ENCODE measurements around the gene LYPD5. TPM values are rescaled to one million over a fixed set of nuclear protein-coding genes. Genes with fewer than 3 reads are reported as not detected.

The LYPD5 gene
- total RNA-seq, 1 experiment from 2014 or later: 0.87 TPM

- Histone ChIP-seq H3K4me3 (ENCODE audit: low read depth in 2 of 2, low read length in 2 of 2) (no peak overlapping the region), H3K27me3 (ENCODE audit: control insufficient read depth, insufficient read depth, low read length) (no peaks in the 10 kb centered on the region), H3K36me3 (ENCODE audit: control insufficient read depth, insufficient read depth, low read length) (0 out of 2 replicates have a peak, but pooled peaks cover 3% of the 10 kb centered on the region), H3K27ac (ENCODE audit: low read length) (no peak overlapping the region), H3K4me1 (ENCODE audit: control insufficient read depth, insufficient read depth, low read length) (peaks cover 19% of the 10 kb centered on the region), H3K9me3 (ENCODE audit: control insufficient read depth, insufficient read depth, low read depth, low read length) (no peaks in the 10 kb centered on the region)
- no TSS peak for BruUV-seq (replicated peaks)
- intact Hi-C loops (cut with micrococcal nuclease; ENCODE audit: unreplicated experiment) (no loop called here), in situ Hi-C loops (cut with HindIII; ENCODE audit: low pct_unique_long_range_greater_than_20kb, low sequenced_read_pairs) (no loop called here)
- no peak for DNase-seq (ENCODE audit: low read depth, low spot score)
- ChIA-PET POLR2A (no interaction called here), CTCF (no interaction called here)
- ATAC-seq: no peak
- no peak for TF ChIP-seq CTCF (IDR thresholded peaks at IDR 0.05)
- TF ChIP-seq SIN3A (IDR thresholded peaks at IDR 0.05; ENCODE audit: borderline replicate concordance, insufficient read depth, low read depth, low read length): no peak
- no peak for TF ChIP-seq POLR2AphosphoS5 (IDR thresholded peaks at IDR 0.05; ENCODE audit: low read depth, low read length)
- TF ChIP-seq REST (IDR thresholded peaks at IDR 0.05; ENCODE audit: insufficient read depth in 1 of 2, low read depth in 2 of 2, low read length in 1 of 2): no peak
- TF ChIP-seq TCF7L2 (IDR thresholded peaks at IDR 0.05; ENCODE audit: low read depth, low read length): no peak
These were observed 33.0 kb downstream of the LYPD5 start for GRCh38 chr19:43769256-43769655.

- Histone ChIP-seq H3K4me1 (ENCODE audit: control insufficient read depth, insufficient read depth, low read length) (peaks cover 19% of the 10 kb centered on the region), H3K36me3 (ENCODE audit: control insufficient read depth, insufficient read depth, low read length) (0 out of 2 replicates have a peak, but pooled peaks cover 3% of the 10 kb centered on the region), H3K4me3 (ENCODE audit: low read depth in 2 of 2, low read length in 2 of 2) (no peak overlapping the region), H3K27ac (ENCODE audit: low read length) (no peak overlapping the region), H3K27me3 (ENCODE audit: control insufficient read depth, insufficient read depth, low read length) (no peaks in the 10 kb centered on the region), H3K9me3 (ENCODE audit: control insufficient read depth, insufficient read depth, low read depth, low read length) (no peaks in the 10 kb centered on the region)
- POLR2A ChIA-PET: interaction anchor here (0.5 kb wide), 1 partner anchor 1463 kb away, joined by 14 read pairs; no protein-coding TSS in a partner anchor
- ATAC-seq: no peak
- BruUV-seq (replicated peaks): no TSS peak
- intact Hi-C loops (cut with micrococcal nuclease; ENCODE audit: unreplicated experiment) (no loop called here), in situ Hi-C loops (cut with HindIII; ENCODE audit: low pct_unique_long_range_greater_than_20kb, low sequenced_read_pairs) (no loop called here)
- CTCF ChIA-PET: no interaction called here
- no peak for TF ChIP-seq SIN3A (IDR thresholded peaks at IDR 0.05; ENCODE audit: borderline replicate concordance, insufficient read depth, low read depth, low read length)
- TF ChIP-seq REST (IDR thresholded peaks at IDR 0.05; ENCODE audit: insufficient read depth in 1 of 2, low read depth in 2 of 2, low read length in 1 of 2): no peak
- TF ChIP-seq CTCF (IDR thresholded peaks at IDR 0.05): no peak
- no peak for TF ChIP-seq TCF7L2 (IDR thresholded peaks at IDR 0.05; ENCODE audit: low read depth, low read length)
- no peak for TF ChIP-seq POLR2AphosphoS5 (IDR thresholded peaks at IDR 0.05; ENCODE audit: low read depth, low read length)
- no peak for DNase-seq (ENCODE audit: low read depth, low spot score)
These were observed 33.8 kb downstream of the LYPD5 start for GRCh38 chr19:43768273-43769050.
